Body of pancreas (tissue), 4 donors: Measurements from ENCODE around the gene SRR.

Source experiments
- CTCF ChIP-seq, 7 experiments: fragments of 450-650 bp in 4 of 7; fragments of 200-600 bp in 3 of 7; sonication (generic) in 3 of 7; IDR thresholded peaks; one replicate each; pipeline ENCODE4 v1.5.1; 2016 to 2019; ENCODE audit warnings: antibody characterized with exemption in 7 of 7
- POLR2A ChIP-seq, 3 donors: fragments of 450-650 bp; IDR thresholded peaks; one replicate each; pipeline ENCODE4 v1.6.1; 2016; ENCODE audit warnings: antibody characterized with exemption in 3 of 3, mild to moderate bottlenecking in 2 of 3

- TF ChIP-seq CTCF (IDR thresholded peaks at IDR 0.05) (no peak), POLR2A (IDR thresholded peaks at IDR 0.05) (no peak)
Observed at GRCh38 chr17:2366747-2367494, 63.2 kb downstream of the SRR start.
